Gastroesophageal sphincter (tissue), 4 donors: ENCODE measurements around the gene TNIP2. TPM values are rescaled to one million over a fixed set of nuclear protein-coding genes. Genes with fewer than 3 reads are reported as not detected.

Experiments used
- ATAC-seq: fragments of 150-250 bp; one replicate; pipeline ENCODE4 v1.9.1; 2016; ENCODE audit warnings: mild to moderate bottlenecking, moderate library complexity
- H3K27ac ChIP-seq, 4 donors: fragments of 200-600 bp; sonication (generic) in 3 of 4; 1 replicate in 3 of 4; 2 replicates in 1 of 4; pipeline ENCODE4 v1.5.1; 2016 to 2019
- H3K27me3 ChIP-seq: fragments of 200-600 bp; sonication (generic); one replicate; pipeline ENCODE4 v1.5.1; 2019
- H3K36me3 ChIP-seq, 2 donors: fragments of 200-600 bp; sonication (generic); one replicate each; pipeline ENCODE4 v1.5.1; 2019; ENCODE audit warnings: control low read depth in 1 of 2
- H3K4me1 ChIP-seq, 3 donors: fragments of 200-600 bp; sonication (generic); 1 replicate in 2 of 3; 2 replicates in 1 of 3; pipeline ENCODE4 v1.5.1; 2016 to 2019; ENCODE audit warnings: control low read depth in 2 of 3
- H3K4me3 ChIP-seq, 2 donors: fragments of 200-600 bp; sonication (generic); one replicate each; pipeline ENCODE4 v1.5.1; 2019; ENCODE audit warnings: mild to moderate bottlenecking in 1 of 2, moderate library complexity in 1 of 2
- H3K9me3 ChIP-seq, 3 donors: fragments of 200-600 bp; sonication (generic); one replicate each; pipeline ENCODE4 v1.5.1; 2017 to 2019; ENCODE audit warnings: control low read depth in 2 of 3
- EP300 ChIP-seq: sonication (generic); formaldehyde crosslinking; IDR thresholded peaks from one replicate; pipeline ENCODE4 v1.6.1; 2017; ENCODE audit warnings: antibody characterized with exemption, mild to moderate bottlenecking
- POLR2A ChIP-seq, 2 donors: fragments of 450-650 bp; IDR thresholded peaks; one replicate each; pipeline ENCODE4 v1.6.1; 2017; ENCODE audit warnings: antibody characterized with exemption in 2 of 2, mild to moderate bottlenecking in 2 of 2, moderate library complexity in 1 of 2
- POLR2AphosphoS5 ChIP-seq: sonication (generic); formaldehyde crosslinking; IDR thresholded peaks from one replicate; pipeline ENCODE4 v1.6.1; 2017; ENCODE audit warnings: antibody characterized with exemption
- WGBS, 2 donors: methylation state at CpG; one replicate each; pipeline ENCODE4 v1.1.5; 2018; ENCODE audit warnings: low coverage in 1 of 2; 5-methylcytosine and 5-hydroxymethylcytosine counted together
- total RNA-seq, 4 donors: library from RNA; depleted of rRNA; stranded (reverse); fragments of >200 nt; gene quantifications; one replicate each; pipeline ENCODE4 v1.1.0, GENCODE V29; 2016
- TF ChIP-seq, protein P1 (sequence below), 4 experiments: fragments of 200-600 bp in 2 of 4; fragments of 450-650 bp in 2 of 4; sonication (generic) in 1 of 4; IDR thresholded peaks; one replicate each; pipeline ENCODE4 v1.5.1; 2017 to 2019; ENCODE audit warnings: antibody characterized with exemption in 4 of 4, mild to moderate bottlenecking in 2 of 4, moderate library complexity in 2 of 4

Gene TNIP2, protein sequence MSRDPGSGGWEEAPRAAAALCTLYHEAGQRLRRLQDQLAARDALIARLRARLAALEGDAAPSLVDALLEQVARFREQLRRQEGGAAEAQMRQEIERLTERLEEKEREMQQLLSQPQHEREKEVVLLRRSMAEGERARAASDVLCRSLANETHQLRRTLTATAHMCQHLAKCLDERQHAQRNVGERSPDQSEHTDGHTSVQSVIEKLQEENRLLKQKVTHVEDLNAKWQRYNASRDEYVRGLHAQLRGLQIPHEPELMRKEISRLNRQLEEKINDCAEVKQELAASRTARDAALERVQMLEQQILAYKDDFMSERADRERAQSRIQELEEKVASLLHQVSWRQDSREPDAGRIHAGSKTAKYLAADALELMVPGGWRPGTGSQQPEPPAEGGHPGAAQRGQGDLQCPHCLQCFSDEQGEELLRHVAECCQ
- 10 to 100 TPM; 54.8 to 74.0 (median 70.4) TPM for total RNA-seq

DNA sequence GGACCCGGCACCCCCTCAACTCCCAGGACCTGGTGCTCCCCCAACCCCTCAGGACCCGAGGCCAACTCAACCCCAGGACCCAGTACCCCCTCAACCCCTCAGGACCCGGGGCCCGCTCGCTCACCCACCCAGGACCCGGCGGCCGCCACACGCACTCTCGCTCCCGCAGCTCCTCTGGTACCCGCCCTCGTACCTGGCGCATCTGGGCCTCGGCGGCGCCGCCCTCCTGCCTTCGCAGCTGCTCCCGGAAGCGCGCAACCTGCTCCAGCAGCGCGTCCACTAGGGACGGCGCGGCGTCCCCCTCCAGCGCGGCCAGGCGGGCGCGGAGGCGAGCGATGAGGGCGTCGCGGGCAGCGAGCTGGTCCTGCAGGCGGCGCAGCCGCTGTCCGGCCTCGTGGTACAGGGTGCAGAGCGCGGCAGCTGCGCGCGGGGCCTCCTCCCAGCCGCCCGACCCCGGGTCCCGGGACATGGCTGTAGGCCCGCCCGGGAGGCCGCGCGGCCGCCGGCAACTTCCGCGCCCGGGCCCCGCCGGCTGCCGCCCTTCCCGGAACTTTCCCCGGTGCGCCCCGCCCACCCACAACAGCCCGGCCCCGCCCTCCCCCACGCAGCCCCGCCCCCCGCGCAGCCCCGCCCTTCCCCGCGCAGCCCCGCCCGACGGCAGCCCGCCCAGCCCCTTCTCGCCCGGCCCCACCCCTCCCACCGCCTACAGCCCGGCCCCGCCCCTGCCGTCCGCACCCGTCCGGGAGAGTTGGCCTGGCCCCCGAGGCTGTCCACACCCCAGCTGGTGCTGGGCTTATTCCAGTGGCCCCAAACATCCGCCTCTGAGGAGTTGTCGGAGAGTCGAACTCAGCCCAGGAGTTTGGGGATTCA lies at the start of gene TNIP2:
Gene TNIP2 (minus strand): TSS at position 516 of the 870 bp plus-strand sequence. CDS start 47 bp downstream, at position 469.
- H3K4me1 ChIP-seq: peaks cover 0 to 53% (median 10%) of the 10 kb centered on the region in 3 donors
- H3K9me3 ChIP-seq: no peaks in the 10 kb centered on the region
- no peaks in the 10 kb centered on the region for H3K27me3 ChIP-seq
- ATAC-seq: peak; percentile 93
- no CpG with 5 or more reads among the region's 96 CpGs for WGBS, 2 donors
- TF ChIP-seq, protein P1, sequence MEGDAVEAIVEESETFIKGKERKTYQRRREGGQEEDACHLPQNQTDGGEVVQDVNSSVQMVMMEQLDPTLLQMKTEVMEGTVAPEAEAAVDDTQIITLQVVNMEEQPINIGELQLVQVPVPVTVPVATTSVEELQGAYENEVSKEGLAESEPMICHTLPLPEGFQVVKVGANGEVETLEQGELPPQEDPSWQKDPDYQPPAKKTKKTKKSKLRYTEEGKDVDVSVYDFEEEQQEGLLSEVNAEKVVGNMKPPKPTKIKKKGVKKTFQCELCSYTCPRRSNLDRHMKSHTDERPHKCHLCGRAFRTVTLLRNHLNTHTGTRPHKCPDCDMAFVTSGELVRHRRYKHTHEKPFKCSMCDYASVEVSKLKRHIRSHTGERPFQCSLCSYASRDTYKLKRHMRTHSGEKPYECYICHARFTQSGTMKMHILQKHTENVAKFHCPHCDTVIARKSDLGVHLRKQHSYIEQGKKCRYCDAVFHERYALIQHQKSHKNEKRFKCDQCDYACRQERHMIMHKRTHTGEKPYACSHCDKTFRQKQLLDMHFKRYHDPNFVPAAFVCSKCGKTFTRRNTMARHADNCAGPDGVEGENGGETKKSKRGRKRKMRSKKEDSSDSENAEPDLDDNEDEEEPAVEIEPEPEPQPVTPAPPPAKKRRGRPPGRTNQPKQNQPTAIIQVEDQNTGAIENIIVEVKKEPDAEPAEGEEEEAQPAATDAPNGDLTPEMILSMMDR (IDR thresholded peaks at IDR 0.05): peak in 3 of 4 experiments; percentile 46 to 76 (median 62)
- TF ChIP-seq POLR2A (IDR thresholded peaks at IDR 0.05): peak; percentile 72 to 84
- TF ChIP-seq POLR2AphosphoS5: peak; percentile 12
- no peak for TF ChIP-seq EP300
- H3K36me3 ChIP-seq: peaks cover 0 to 11% of the 10 kb centered on the region in 2 donors
- peak within 1 kb of the TSS; percentile 40 to 88 (median 86) for H3K27ac ChIP-seq
- H3K4me3 ChIP-seq: peak within 1 kb of the TSS; percentile 82 to 91

DNA sequence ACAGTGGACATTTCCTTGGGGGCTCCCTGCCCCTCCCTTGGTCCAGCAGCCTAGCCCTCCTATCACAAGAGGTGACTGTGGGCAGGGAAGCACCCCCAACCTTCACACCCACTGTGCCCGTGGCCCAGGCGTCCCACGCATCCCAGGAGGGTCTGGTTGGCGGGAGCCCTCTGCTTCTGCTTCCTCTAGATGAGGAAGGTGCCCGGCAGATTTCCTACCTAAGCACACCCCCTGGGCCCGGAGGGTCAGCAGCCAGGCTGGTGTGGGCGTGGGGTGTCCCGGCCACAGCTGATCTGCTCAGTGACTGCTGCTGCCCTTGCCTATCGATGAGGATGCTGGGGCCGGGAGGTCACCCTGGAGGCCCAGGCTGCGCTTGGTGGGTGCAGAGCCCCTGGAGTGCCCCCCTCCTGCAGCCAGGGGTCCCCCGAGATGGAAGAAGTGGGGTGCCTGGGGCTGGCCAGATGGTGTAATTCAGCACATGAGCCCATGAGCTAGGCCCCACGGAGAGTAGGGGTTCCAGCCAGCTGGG lies 48.9 kb upstream of the TNIP2 start:
- TF ChIP-seq, protein P1 (IDR thresholded peaks at IDR 0.05): no peak
- TF ChIP-seq POLR2AphosphoS5 (no peak), POLR2A (IDR thresholded peaks at IDR 0.05) (no peak), EP300 (no peak)
- no peak overlapping the region for H3K4me3 ChIP-seq
- H3K36me3 ChIP-seq: no peaks in the 10 kb centered on the region
- H3K9me3 ChIP-seq: no peaks in the 10 kb centered on the region
- H3K27me3 ChIP-seq: no peaks in the 10 kb centered on the region
- no peak for ATAC-seq
- WGBS, 2 donors: no CpG with 5 or more reads among the region's 13 CpGs
- H3K27ac ChIP-seq: peak overlapping the region in 3 of 4 donors; percentile 42 to 74 (median 67)
- peaks cover 0 to 94% (median 65%) of the 10 kb centered on the region in 3 donors for H3K4me1 ChIP-seq

DNA sequence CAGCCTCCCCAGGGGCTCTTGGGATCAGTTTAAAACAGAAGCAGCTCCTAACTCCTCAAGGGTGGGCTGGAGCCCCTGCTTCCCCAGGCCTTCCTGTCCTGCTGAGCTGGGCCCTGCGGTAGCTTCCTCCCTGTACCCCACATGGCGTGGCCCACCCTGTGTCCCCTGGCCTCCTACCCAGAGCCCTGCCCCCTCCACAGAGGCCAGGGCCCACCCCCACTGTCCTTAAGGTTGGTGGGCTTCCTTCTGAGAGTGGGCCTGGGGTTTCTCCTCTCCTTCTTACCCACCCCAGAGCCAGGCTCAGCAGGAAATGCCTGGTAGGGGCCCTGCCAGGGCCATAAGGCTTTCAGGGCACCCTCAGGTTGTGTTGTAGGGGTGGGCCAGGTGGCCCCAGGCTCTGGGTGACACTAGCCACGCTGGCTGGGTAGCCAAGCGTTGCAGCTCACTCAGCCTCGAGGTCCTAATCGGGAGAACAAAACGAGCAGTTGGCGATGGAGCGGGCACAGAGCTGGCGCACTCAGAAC lies 48.4 kb upstream of the TNIP2 start:
- TF ChIP-seq EP300: no peak
- 85% methylated on average over 2 of the region's 10 CpGs; no CpG with 5 or more reads in 1 of the 2 donors for WGBS, 2 donors
- Histone ChIP-seq H3K4me3 (no peak overlapping the region), H3K4me1 (peaks cover 0 to 94% (median 62%) of the 10 kb centered on the region in 3 donors), H3K9me3 (no peaks in the 10 kb centered on the region), H3K36me3 (no peaks in the 10 kb centered on the region), H3K27me3 (no peaks in the 10 kb centered on the region), H3K27ac (peak overlapping the region in 2 of 4 donors; percentile 11 to 74)
- ATAC-seq: no peak

DNA sequence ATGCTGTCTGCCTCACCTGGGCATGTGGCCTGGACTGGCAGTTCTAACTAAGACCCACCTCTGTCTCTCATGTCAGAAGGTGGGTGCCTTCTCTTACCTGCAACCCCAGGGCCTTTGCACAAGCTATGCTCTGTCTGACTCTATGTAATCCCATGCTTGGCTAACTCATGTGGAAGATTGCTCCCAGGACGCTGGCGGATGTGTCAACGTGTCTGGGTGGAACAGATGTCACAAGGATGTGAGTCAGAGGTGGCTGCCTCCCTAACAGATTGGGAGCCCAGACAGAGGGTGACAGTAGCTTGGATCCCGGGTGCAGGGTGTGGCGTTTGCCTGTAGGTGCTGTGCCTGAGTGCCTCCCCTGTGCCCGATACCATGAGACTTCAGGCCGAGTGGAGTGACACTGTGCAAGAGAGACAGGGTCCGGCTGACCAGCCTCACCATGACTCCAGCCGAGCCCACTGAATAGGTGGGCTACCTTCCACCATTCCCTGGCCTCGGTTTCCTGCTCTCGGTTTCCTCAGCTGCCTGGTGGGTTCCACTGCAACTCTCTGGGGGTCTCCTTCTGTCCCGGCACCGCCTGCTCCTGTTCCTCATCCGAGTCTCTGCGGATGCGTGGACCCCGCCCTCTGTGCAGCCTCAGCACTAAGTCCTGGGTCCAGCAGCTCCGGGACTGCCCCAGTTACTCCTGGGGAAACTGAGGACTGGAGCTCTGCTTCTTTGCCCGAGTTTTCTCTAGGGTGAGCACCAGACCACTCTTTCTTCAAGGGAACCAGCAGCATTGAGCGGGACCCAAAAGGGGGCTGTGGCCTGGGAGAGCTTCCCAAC lies 47.7 kb upstream of the TNIP2 start:
- no peak overlapping the region for H3K4me3 ChIP-seq
- H3K27ac ChIP-seq: peak overlapping the region in 2 of 4 donors; percentile 17 to 74
- H3K4me1 ChIP-seq: peaks cover 0 to 96% (median 62%) of the 10 kb centered on the region in 3 donors
- no peak for ATAC-seq
- TF ChIP-seq POLR2A (IDR thresholded peaks at IDR 0.05) (no peak), EP300 (no peak), POLR2AphosphoS5 (no peak)
- TF ChIP-seq, protein P1 (IDR thresholded peaks at IDR 0.05): no peak
- H3K36me3 ChIP-seq: no peaks in the 10 kb centered on the region
- 80 to 94% methylated on average over 1 to 3 of the region's 20 CpGs for WGBS, 2 donors
- no peaks in the 10 kb centered on the region for H3K27me3 ChIP-seq
- H3K9me3 ChIP-seq: no peaks in the 10 kb centered on the region
